ENCODE measurements around the gene COMMD7. TPM values are rescaled to one million over a fixed set of nuclear protein-coding genes. Genes with fewer than 3 reads are reported as not detected.

The COMMD7 gene
- total and polyA plus RNA-seq, 9 of the 15 experiments (the other 6 are each of a cell fraction or from before 2014, with no cell fraction given), result 11.9 to 69.1 (median 34.7) TPM

- TF ChIP-seq, protein P1, sequence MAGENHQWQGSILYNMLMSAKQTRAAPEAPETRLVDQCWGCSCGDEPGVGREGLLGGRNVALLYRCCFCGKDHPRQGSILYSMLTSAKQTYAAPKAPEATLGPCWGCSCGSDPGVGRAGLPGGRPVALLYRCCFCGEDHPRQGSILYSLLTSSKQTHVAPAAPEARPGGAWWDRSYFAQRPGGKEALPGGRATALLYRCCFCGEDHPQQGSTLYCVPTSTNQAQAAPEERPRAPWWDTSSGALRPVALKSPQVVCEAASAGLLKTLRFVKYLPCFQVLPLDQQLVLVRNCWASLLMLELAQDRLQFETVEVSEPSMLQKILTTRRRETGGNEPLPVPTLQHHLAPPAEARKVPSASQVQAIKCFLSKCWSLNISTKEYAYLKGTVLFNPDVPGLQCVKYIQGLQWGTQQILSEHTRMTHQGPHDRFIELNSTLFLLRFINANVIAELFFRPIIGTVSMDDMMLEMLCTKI (IDR thresholded peaks at IDR 0.05; ENCODE audit: partially characterized antibody), result no peak
- TF ChIP-seq UBTF (IDR thresholded peaks at IDR 0.05; ENCODE audit: borderline replicate concordance in 1 of 2, low read depth in 2 of 2, low read length in 2 of 2) (peak; percentile 72 to 83; a peak in 2 of 4 replicates), ZNF398 (CRISPR knock-in tag; IDR thresholded peaks at IDR 0.05) (no peak), ZNF197 (CRISPR knock-in tag; IDR thresholded peaks at IDR 0.05; ENCODE audit: low read depth) (no peak), ASH1L (IDR thresholded peaks at IDR 0.05; ENCODE audit: borderline replicate concordance, low read depth, partially characterized antibody) (no peak), MEF2D (tag; conservative IDR thresholded peaks at IDR 0.05; ENCODE audit: low read depth) (0 out of 2 replicates have a peak, but pooled peaks have one; percentile 52), POLR2H (tag; IDR thresholded peaks at IDR 0.05; ENCODE audit: low read depth) (peak; percentile 74; the same call in 1 of the 2 replicates), PML (IDR thresholded peaks at IDR 0.05; ENCODE audit: low read length) (no peak), U2AF1 (optimal IDR thresholded peaks at IDR 0.05; ENCODE audit: low read depth, low read length) (peak; percentile 39), SREBF2 (CRISPR knock-in tag; IDR thresholded peaks at IDR 0.05) (no peak), CEBPB (tag; IDR thresholded peaks at IDR 0.05) (no peak)
- TF ChIP-seq, protein P2, sequence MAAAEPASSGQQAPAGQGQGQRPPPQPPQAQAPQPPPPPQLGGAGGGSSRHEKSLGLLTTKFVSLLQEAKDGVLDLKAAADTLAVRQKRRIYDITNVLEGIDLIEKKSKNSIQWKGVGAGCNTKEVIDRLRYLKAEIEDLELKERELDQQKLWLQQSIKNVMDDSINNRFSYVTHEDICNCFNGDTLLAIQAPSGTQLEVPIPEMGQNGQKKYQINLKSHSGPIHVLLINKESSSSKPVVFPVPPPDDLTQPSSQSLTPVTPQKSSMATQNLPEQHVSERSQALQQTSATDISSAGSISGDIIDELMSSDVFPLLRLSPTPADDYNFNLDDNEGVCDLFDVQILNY (CRISPR knock-in tag; IDR thresholded peaks at IDR 0.05), result no peak
- TF ChIP-seq, protein P3, sequence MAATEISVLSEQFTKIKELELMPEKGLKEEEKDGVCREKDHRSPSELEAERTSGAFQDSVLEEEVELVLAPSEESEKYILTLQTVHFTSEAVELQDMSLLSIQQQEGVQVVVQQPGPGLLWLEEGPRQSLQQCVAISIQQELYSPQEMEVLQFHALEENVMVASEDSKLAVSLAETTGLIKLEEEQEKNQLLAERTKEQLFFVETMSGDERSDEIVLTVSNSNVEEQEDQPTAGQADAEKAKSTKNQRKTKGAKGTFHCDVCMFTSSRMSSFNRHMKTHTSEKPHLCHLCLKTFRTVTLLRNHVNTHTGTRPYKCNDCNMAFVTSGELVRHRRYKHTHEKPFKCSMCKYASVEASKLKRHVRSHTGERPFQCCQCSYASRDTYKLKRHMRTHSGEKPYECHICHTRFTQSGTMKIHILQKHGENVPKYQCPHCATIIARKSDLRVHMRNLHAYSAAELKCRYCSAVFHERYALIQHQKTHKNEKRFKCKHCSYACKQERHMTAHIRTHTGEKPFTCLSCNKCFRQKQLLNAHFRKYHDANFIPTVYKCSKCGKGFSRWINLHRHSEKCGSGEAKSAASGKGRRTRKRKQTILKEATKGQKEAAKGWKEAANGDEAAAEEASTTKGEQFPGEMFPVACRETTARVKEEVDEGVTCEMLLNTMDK (IDR thresholded peaks at IDR 0.05; ENCODE audit: borderline replicate concordance, insufficient read depth, low read depth, low read length, poor library complexity, severe bottlenecking), result peak; percentile 94
- TF ChIP-seq, protein P4, sequence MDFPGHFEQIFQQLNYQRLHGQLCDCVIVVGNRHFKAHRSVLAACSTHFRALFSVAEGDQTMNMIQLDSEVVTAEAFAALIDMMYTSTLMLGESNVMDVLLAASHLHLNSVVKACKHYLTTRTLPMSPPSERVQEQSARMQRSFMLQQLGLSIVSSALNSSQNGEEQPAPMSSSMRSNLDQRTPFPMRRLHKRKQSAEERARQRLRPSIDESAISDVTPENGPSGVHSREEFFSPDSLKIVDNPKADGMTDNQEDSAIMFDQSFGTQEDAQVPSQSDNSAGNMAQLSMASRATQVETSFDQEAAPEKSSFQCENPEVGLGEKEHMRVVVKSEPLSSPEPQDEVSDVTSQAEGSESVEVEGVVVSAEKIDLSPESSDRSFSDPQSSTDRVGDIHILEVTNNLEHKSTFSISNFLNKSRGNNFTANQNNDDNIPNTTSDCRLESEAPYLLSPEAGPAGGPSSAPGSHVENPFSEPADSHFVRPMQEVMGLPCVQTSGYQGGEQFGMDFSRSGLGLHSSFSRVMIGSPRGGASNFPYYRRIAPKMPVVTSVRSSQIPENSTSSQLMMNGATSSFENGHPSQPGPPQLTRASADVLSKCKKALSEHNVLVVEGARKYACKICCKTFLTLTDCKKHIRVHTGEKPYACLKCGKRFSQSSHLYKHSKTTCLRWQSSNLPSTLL (IDR thresholded peaks at IDR 0.05), result no peak
Measured at GRCh38 chr20:32761831-32762753, 18.8 kb upstream of the COMMD7 start, which contains the start of gene DNMT3B (continued).
